ENCODE results near the gene GATA5.

Gene GATA5

GRCh38 chr20:62487561-62488354 is 12.0 kb upstream of the GATA5 start:
- no peak for DNase-seq (ENCODE audit: low read depth)

GRCh38 chr20:62487118-62487517 is 11.3 kb upstream of the GATA5 start:
- DNase-seq (ENCODE audit: low read depth) = no peak

DNA sequence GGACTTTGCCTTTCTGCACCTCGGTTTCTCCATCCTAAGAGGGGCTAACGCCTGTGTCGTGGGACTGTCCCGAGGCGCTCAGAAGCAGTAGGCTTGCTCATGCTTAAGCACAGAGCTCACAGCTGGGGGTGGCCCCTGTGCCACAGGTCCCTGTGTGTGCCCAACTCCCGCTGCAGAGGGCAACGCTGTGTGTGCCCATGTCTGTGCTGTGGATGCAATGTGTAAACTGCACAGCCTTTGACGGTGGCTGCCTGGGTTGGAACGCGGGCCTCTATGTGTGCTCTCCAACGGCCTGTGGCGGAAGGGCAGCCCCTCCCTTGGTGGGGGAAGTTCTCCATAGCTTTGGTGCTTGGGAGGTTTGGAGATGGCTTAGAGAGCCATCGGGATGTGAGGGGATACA is 10.7 kb upstream of the GATA5 start:
- DNase-seq (ENCODE audit: low read depth) = no peak

DNA sequence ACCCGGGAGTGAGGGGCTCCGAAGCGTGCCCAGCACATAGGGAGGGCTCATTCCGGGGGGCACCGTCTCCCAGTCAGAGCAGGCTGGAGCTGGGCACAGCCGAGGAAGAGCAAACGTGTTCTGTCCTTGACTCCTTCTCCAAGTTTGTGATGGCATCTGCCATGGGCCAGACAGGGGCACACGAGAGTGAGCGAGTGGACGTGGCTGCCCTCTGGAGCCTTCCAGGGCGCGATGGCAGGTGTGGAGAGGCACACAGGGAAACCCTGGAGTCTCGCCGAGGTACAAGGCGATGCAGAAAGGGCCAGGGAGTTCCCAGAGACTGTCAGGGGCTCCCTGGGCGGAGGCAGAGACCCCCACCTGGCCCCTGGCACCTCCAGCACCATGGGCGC is 9.9 kb upstream of the GATA5 start:
- DNase-seq (ENCODE audit: low read depth) = no peak

GRCh38 chr20:62485062-62485700 is 9.4 kb upstream of the GATA5 start:
- DNase-seq (ENCODE audit: low read depth) = no peak

DNA sequence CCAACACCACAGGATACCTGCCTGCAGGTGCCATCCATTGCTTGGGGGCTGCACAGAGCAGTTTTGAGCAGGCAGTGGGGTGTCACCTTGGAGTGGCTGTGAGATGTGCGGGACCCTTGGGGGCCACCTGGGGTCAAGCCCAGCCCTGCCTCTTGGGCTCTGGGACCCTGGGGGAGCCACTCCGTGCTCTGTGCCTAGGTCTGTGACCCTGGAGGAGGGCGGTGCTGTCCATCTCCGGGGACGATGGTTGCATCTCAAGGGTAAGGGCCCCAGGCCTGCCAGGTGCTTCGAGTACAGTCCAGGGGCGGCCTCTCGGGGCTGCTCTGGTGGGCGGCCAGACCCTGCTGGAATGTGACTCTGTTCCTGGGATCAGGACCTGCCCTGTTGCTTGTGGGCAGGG is 8.7 kb upstream of the GATA5 start:
- no peak for DNase-seq (ENCODE audit: low read depth)

GRCh38 chr20:62483613-62484458 is 8.0 kb upstream of the GATA5 start:
- DNase-seq (ENCODE audit: low read depth) = no peak

- no peak for DNase-seq (ENCODE audit: low read depth)
These were observed 7.2 kb upstream of the GATA5 start for GRCh38 chr20:62482974-62483373.

DNA sequence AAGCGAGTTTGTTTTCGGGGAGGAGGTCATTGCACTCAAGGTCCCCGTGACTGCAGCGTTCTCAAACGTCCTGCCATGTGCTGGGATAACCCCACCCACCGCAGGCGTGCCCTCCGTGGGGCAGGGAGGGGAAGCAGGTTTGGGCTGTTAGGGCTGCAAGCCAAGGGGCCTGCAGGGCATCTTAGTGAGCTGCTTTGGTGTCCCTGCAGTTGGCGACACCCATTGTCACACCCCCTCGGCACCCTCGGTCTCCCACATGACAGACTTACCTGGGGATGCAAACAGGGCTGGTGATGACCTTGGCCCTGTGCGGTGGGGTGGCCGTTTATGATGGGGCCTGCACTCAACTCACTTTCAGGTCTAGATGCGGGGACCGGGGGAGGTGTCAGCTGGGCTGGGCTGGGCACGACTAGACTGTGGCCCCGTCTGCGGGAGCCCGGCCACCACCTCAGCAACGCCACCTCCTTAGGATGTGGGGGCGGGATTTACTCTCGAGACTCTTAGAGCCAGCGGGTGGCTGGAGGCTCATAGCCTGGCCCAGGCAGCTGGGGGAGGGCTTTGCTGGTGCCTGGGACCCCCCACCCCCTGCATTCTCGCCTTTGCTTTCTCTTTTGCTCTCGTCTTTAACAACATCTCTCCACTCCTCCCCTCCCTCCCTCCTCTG is 6.5 kb upstream of the GATA5 start:
- no peak for DNase-seq (ENCODE audit: low read depth)

DNA sequence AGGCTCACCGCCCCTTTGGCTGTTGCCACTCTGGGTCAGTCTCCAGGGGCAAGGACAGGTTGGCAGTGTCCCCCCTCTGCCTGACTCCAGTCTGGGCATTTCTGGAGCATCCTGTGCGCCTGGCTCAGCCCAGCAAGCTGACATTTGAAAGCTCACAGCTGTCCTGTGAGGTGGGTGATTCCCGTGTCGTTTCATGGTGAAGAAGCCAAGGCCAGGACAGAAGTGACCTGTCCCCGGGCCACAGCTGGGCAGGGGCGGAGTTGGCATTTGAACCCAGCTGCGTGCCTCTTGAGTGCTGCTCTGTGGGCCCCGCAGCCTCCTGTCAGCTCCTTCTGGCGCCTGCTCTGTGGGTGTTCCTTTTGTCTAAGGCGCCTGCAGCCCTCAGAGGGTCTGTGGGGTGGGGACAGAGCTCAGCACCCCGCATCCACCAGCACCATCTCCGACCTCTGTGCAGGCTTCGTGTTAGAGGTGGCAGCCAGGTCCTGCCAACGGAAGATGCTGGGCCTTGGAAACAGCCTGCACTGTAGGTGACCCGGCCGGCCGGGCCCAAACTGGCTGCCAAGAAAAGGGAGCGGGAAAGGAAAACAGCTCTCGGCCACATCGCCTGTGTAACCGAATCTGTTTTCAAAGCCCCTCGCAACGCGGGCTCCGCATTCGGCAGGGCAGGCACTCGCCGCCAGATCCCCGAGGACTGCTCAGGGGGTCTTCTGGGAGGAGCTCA is 5.8 kb upstream of the GATA5 start:
- no peak for DNase-seq (ENCODE audit: low read depth)

GRCh38 chr20:62480318-62480717 is 4.5 kb upstream of the GATA5 start:
- no peak for DNase-seq (ENCODE audit: low read depth)

- no peak for DNase-seq (ENCODE audit: low read depth)
These were observed 3.9 kb upstream of the GATA5 start for GRCh38 chr20:62479656-62480055.

DNA sequence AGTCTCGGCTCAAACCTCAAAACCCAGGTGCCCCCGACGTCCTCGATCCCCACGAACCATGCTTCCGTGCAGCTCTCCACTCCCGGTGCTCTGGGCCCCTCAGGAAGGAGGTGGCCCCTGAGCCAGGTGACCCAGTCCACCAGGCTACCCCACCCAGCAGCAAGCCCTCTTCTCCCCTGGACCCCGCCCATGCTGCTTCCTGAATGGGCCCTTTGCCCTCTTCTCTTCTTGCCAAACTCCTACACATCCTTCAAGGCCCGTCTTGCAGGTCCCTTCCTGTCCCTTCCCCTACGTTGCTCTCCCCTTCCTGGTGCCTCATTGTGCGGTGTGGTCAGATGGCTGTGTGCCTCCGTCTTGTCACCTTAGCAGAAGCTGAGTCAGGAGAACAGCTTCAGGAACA is 3.4 kb upstream of the GATA5 start:
- no peak for DNase-seq (ENCODE audit: low read depth)

DNA sequence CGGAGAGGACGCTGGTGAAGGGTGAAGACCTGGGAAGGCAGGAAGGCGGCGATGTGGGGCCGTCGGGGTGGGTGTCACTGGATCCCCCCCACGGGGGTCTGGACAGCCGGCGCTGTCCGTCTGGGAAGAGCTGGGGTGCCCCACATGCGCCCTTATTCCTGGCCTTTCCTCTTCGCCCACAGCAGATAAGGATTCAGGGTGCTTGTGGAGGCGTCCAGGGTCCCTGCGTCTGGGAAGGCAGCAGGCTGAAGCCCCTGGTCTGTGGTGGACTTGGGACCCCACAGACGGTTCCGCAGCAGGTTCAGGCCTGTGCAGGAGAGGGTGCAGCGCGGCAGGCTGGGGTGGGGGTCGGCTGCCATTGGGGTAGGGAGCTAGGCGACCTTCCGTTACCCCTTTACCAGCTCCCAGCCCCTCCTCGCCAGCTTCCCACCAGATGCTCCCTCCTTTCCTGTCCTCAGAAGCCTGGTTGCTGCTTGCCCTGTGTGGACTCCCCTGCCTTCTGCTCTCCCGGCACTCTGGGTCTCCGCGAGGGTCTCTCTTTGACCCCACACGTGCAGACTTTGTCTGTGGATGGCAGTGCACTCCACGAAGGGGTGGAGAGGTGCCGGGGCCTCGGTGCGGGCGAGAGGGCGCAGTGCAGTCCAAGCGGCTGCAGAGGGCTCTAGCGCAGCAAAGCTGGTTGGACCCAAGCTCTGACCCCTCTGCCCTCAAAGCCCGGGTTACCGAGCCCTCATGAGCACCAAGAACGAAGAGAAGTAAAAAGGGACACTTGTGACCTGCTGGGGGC is 2.1 kb upstream of the GATA5 start:
- no peak for DNase-seq (ENCODE audit: low read depth)

GRCh38 chr20:62476056-62476838 is 452 bp upstream of the GATA5 start:
- no peak for DNase-seq (ENCODE audit: low read depth)

GRCh38 chr20:62475027-62475771 is 596 bp downstream of the GATA5 start:
- DNase-seq (ENCODE audit: low read depth) = no peak

- DNase-seq (ENCODE audit: low read depth) = no peak
These were observed 1.2 kb downstream of the GATA5 start for GRCh38 chr20:62474604-62475026.

- no peak for DNase-seq (ENCODE audit: low read depth)
These were observed 1.8 kb downstream of the GATA5 start for GRCh38 chr20:62473717-62474603.

Data from fibroblast of the conjunctiva (primary cell).